BLaER1 (cell line): ENCODE measurements around the gene FZD10.

Experiments used
- H3K27ac ChIP-seq: shearing (Covaris generic); formaldehyde crosslinking; 2 replicates; pipeline ENCODE4 v1.8.1; 2022
- H3K27me3 ChIP-seq: shearing (Covaris generic); formaldehyde crosslinking; 2 replicates; pipeline ENCODE4 v1.8.1; 2022
- H3K36me3 ChIP-seq: shearing (Covaris generic); formaldehyde crosslinking; 2 replicates; pipeline ENCODE4 v1.8.1; 2022
- H3K4me1 ChIP-seq: shearing (Covaris generic); formaldehyde crosslinking; 2 replicates; pipeline ENCODE4 v1.8.1; 2022
- H3K4me2 ChIP-seq: shearing (Covaris generic); formaldehyde crosslinking; 2 replicates; pipeline ENCODE4 v1.8.1; 2022
- H3K4me3 ChIP-seq: shearing (Covaris generic); formaldehyde crosslinking; 2 replicates; pipeline ENCODE4 v1.8.1; 2022
- H3K9ac ChIP-seq: shearing (Covaris generic); formaldehyde crosslinking; 2 replicates; pipeline ENCODE4 v1.8.1; 2022
- H3K9me3 ChIP-seq: shearing (Covaris generic); formaldehyde crosslinking; 2 replicates; pipeline ENCODE4 v1.8.1; 2022
- H4K20me1 ChIP-seq: shearing (Covaris generic); formaldehyde crosslinking; 2 replicates; pipeline ENCODE4 v1.8.1; 2022
- Cebpa-rat ChIP-seq: shearing (Covaris generic); IDR thresholded peaks from 2 replicates; pipeline ENCODE4 v1.8.1; 2022

The FZD10 gene

GRCh38 chr12:130139567-130140421 is 22.5 kb upstream of the FZD10 start:
- Histone ChIP-seq H3K4me3 (no peak overlapping the region), H3K9ac (no peak overlapping the region), H3K4me2 (no peak overlapping the region), H4K20me1 (peaks cover 23% of the 10 kb centered on the region; the same call in 1 of the 2 replicates), H3K4me1 (peaks cover 11% of the 10 kb centered on the region), H3K27me3 (peaks cover 15% of the 10 kb centered on the region), H3K9me3 (no peaks in the 10 kb centered on the region), H3K27ac (no peak overlapping the region), H3K36me3 (no peaks in the 10 kb centered on the region)
- no peak for TF ChIP-seq Cebpa-rat

- H3K9me3 ChIP-seq, result no peaks in the 10 kb centered on the region
- H3K27me3 ChIP-seq, result peaks cover 15% of the 10 kb centered on the region
Observed at GRCh38 chr12:130141105-130141504, 21.2 kb upstream of the FZD10 start.

GRCh38 chr12:130141901-130142683 is 20.2 kb upstream of the FZD10 start:
- Histone ChIP-seq H3K36me3 (no peaks in the 10 kb centered on the region), H4K20me1 (peaks cover 21% of the 10 kb centered on the region; the same call in 1 of the 2 replicates), H3K4me2 (no peak overlapping the region), H3K4me1 (peaks cover 11% of the 10 kb centered on the region), H3K27ac (no peak overlapping the region), H3K27me3 (peaks cover 17% of the 10 kb centered on the region), H3K4me3 (no peak overlapping the region), H3K9ac (no peak overlapping the region), H3K9me3 (no peaks in the 10 kb centered on the region)
- TF ChIP-seq Cebpa-rat, result no peak

More at GRCh38 chr12:130141105-130141504, 21.2 kb upstream of the FZD10 start:
- Histone ChIP-seq H3K27ac (no peak overlapping the region), H3K36me3 (no peaks in the 10 kb centered on the region), H3K4me3 (no peak overlapping the region), H3K4me2 (peak overlapping the region; percentile 55), H3K9ac (no peak overlapping the region), H4K20me1 (peaks cover 23% of the 10 kb centered on the region; the same call in 1 of the 2 replicates), H3K4me1 (peaks cover 11% of the 10 kb centered on the region)
- TF ChIP-seq Cebpa-rat, result no peak

GRCh38 chr12:130142736-130143135 is 19.5 kb upstream of the FZD10 start:
- no peak for TF ChIP-seq Cebpa-rat
- H3K9me3 ChIP-seq, result no peaks in the 10 kb centered on the region
- no peak overlapping the region for H3K4me3 ChIP-seq
- H3K4me2 ChIP-seq, result no peak overlapping the region
- no peak overlapping the region for H3K27ac ChIP-seq
- peaks cover 14% of the 10 kb centered on the region; the same call in 1 of the 2 replicates for H3K27me3 ChIP-seq
- peaks cover 14% of the 10 kb centered on the region for H3K4me1 ChIP-seq
- no peak overlapping the region for H3K9ac ChIP-seq
- H3K36me3 ChIP-seq, result no peaks in the 10 kb centered on the region
- peaks cover 17% of the 10 kb centered on the region; the same call in 1 of the 2 replicates for H4K20me1 ChIP-seq

- Histone ChIP-seq H3K4me1 (peaks cover 18% of the 10 kb centered on the region), H3K36me3 (no peaks in the 10 kb centered on the region), H3K27me3 (peaks cover 15% of the 10 kb centered on the region; the same call in 1 of the 2 replicates), H3K27ac (no peak overlapping the region), H4K20me1 (peaks cover 20% of the 10 kb centered on the region; the same call in 1 of the 2 replicates), H3K4me3 (no peak overlapping the region), H3K9me3 (no peaks in the 10 kb centered on the region), H3K4me2 (no peak overlapping the region), H3K9ac (no peak overlapping the region)
- no peak for TF ChIP-seq Cebpa-rat
Observed at GRCh38 chr12:130143136-130143535, 19.1 kb upstream of the FZD10 start.

- no peaks in the 10 kb centered on the region for H3K9me3 ChIP-seq
Observed at GRCh38 chr12:130144256-130144655, 18.0 kb upstream of the FZD10 start.

GRCh38 chr12:130145731-130146130 is 16.5 kb upstream of the FZD10 start:
- peaks cover 16% of the 10 kb centered on the region; the same call in 1 of the 2 replicates for H4K20me1 ChIP-seq
- H3K4me2 ChIP-seq, result no peak overlapping the region
- H3K9me3 ChIP-seq, result no peaks in the 10 kb centered on the region
- H3K36me3 ChIP-seq, result no peaks in the 10 kb centered on the region
- peaks cover 19% of the 10 kb centered on the region for H3K4me1 ChIP-seq
- no peak overlapping the region for H3K9ac ChIP-seq
- H3K4me3 ChIP-seq, result no peak overlapping the region
- H3K27me3 ChIP-seq, result peaks cover 40% of the 10 kb centered on the region
- H3K27ac ChIP-seq, result no peak overlapping the region
- no peak for TF ChIP-seq Cebpa-rat

More at GRCh38 chr12:130144256-130144655, 18.0 kb upstream of the FZD10 start:
- no peaks in the 10 kb centered on the region for H3K36me3 ChIP-seq
- H3K4me3 ChIP-seq, result no peak overlapping the region
- peaks cover 22% of the 10 kb centered on the region; the same call in 1 of the 2 replicates for H4K20me1 ChIP-seq
- no peak for TF ChIP-seq Cebpa-rat
- H3K9ac ChIP-seq, result no peak overlapping the region
- H3K4me2 ChIP-seq, result no peak overlapping the region
- H3K4me1 ChIP-seq, result peaks cover 21% of the 10 kb centered on the region
- no peak overlapping the region for H3K27ac ChIP-seq
- peaks cover 26% of the 10 kb centered on the region for H3K27me3 ChIP-seq

- Histone ChIP-seq H3K27me3 (peaks cover 46% of the 10 kb centered on the region), H3K36me3 (no peaks in the 10 kb centered on the region), H3K4me3 (no peak overlapping the region), H3K4me1 (peaks cover 12% of the 10 kb centered on the region), H3K27ac (no peak overlapping the region), H3K9ac (no peak overlapping the region), H3K9me3 (no peaks in the 10 kb centered on the region), H4K20me1 (peaks cover 22% of the 10 kb centered on the region; the same call in 1 of the 2 replicates), H3K4me2 (no peak overlapping the region)
- TF ChIP-seq Cebpa-rat, result no peak
Observed at GRCh38 chr12:130146176-130146931, 15.9 kb upstream of the FZD10 start.

GRCh38 chr12:130147875-130148596 is 14.2 kb upstream of the FZD10 start:
- Histone ChIP-seq H3K27me3 (peaks cover 63% of the 10 kb centered on the region), H3K36me3 (no peaks in the 10 kb centered on the region), H3K9ac (no peak overlapping the region), H3K4me2 (peak overlapping the region; percentile 31), H3K4me3 (no peak overlapping the region), H3K27ac (no peak overlapping the region), H3K4me1 (peaks cover 22% of the 10 kb centered on the region), H4K20me1 (peaks cover 33% of the 10 kb centered on the region), H3K9me3 (no peaks in the 10 kb centered on the region)
- TF ChIP-seq Cebpa-rat, result no peak
